GM19239 (cell line): Measurements from ENCODE around the gene SSTR5.

Experiments
- DNase-seq: peaks from one replicate; pipeline ENCODE4 v3.0.0; 2011; ENCODE audit warnings: low spot score; ENCODE audit not compliant: insufficient read length
- FAIRE-seq: peaks from 2 replicates; lab custom pipeline; 2011; peaks lifted over from hg19 to GRCh38; lab: Jason Lieb, UNC

Gene SSTR5

GRCh38 chr16:1117176-1117900 is 44.8 kb downstream of the SSTR5 start:
- FAIRE-seq = no peak
- DNase-seq = no peak

- DNase-seq (no peak), FAIRE-seq (no peak)
Observed at GRCh38 chr16:1117926-1118325, 45.4 kb downstream of the SSTR5 start.

- DNase-seq (no peak), FAIRE-seq (no peak)
Observed at GRCh38 chr16:1119129-1119528, 46.6 kb downstream of the SSTR5 start.

GRCh38 chr16:1119766-1120576 is 47.4 kb downstream of the SSTR5 start:
- FAIRE-seq = no peak

GRCh38 chr16:1120577-1120941 is 48.0 kb downstream of the SSTR5 start:
- DNase-seq (no peak), FAIRE-seq (no peak)

More at GRCh38 chr16:1119766-1120576, 47.4 kb downstream of the SSTR5 start:
- no peak for DNase-seq

GRCh38 chr16:1121009-1121408 is 48.5 kb downstream of the SSTR5 start:
- FAIRE-seq = no peak

GRCh38 chr16:1121601-1122397 is 49.3 kb downstream of the SSTR5 start:
- DNase-seq (no peak), FAIRE-seq (no peak)

More at GRCh38 chr16:1121009-1121408, 48.5 kb downstream of the SSTR5 start:
- no peak for DNase-seq

GRCh38 chr16:1122398-1122765 is 49.8 kb downstream of the SSTR5 start:
- no peak for FAIRE-seq

GRCh38 chr16:1123525-1124230 is 51.1 kb downstream of the SSTR5 start:
- FAIRE-seq = no peak
- no peak for DNase-seq

More at GRCh38 chr16:1122398-1122765, 49.8 kb downstream of the SSTR5 start:
- DNase-seq = no peak

- DNase-seq (no peak), FAIRE-seq (no peak)
Observed at GRCh38 chr16:1124291-1124690, 51.7 kb downstream of the SSTR5 start.

- no peak for FAIRE-seq
- DNase-seq = no peak
Observed at GRCh38 chr16:1124795-1125194, 52.2 kb downstream of the SSTR5 start.

- FAIRE-seq = no peak
- DNase-seq = no peak
Observed at GRCh38 chr16:1125471-1125870, 52.9 kb downstream of the SSTR5 start.

GRCh38 chr16:1126044-1126443 is 53.5 kb downstream of the SSTR5 start:
- DNase-seq = no peak
- no peak for FAIRE-seq

- FAIRE-seq = no peak
Observed at GRCh38 chr16:1126586-1126985, 54.0 kb downstream of the SSTR5 start.

GRCh38 chr16:1127101-1127500 is 54.6 kb downstream of the SSTR5 start:
- FAIRE-seq = no peak
- DNase-seq = no peak

More at GRCh38 chr16:1126586-1126985, 54.0 kb downstream of the SSTR5 start:
- no peak for DNase-seq

- FAIRE-seq (no peak), DNase-seq (no peak)
Observed at GRCh38 chr16:1127971-1128715, 55.6 kb downstream of the SSTR5 start.

- DNase-seq (no peak), FAIRE-seq (no peak)
Observed at GRCh38 chr16:1129106-1129960, 56.8 kb downstream of the SSTR5 start.

- FAIRE-seq (no peak), DNase-seq (no peak)
Observed at GRCh38 chr16:1130382-1130781, 57.8 kb downstream of the SSTR5 start.
